ENCODE results near the gene NEDD4L.

DNA sequence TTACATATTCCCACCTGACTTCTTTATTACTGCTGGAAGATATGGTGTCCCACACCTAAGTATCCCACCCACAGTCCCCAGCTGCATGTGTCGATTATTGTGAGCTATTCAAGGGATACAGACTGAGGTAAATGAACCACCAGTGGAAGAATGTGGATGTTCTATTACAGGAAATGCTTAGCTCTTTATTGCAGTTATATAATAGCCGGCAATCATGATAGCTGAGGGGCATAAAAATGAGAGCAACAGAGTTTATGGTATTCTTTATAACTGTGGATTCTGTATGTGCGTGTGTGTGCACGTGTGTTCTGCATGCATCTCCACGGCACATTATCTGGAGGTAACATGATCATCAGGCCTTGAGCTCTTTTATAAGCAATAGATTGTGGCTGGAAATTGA lies 198.9 kb downstream of the NEDD4L start:
- TF ChIP-seq, protein P1, sequence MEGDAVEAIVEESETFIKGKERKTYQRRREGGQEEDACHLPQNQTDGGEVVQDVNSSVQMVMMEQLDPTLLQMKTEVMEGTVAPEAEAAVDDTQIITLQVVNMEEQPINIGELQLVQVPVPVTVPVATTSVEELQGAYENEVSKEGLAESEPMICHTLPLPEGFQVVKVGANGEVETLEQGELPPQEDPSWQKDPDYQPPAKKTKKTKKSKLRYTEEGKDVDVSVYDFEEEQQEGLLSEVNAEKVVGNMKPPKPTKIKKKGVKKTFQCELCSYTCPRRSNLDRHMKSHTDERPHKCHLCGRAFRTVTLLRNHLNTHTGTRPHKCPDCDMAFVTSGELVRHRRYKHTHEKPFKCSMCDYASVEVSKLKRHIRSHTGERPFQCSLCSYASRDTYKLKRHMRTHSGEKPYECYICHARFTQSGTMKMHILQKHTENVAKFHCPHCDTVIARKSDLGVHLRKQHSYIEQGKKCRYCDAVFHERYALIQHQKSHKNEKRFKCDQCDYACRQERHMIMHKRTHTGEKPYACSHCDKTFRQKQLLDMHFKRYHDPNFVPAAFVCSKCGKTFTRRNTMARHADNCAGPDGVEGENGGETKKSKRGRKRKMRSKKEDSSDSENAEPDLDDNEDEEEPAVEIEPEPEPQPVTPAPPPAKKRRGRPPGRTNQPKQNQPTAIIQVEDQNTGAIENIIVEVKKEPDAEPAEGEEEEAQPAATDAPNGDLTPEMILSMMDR (IDR thresholded peaks at IDR 0.05): no peak
- TF ChIP-seq EP300 (IDR thresholded peaks at IDR 0.05): no peak
- no peak for TF ChIP-seq POLR2AphosphoS5 (IDR thresholded peaks at IDR 0.05)

Measured in sigmoid colon (tissue), 4 donors.